Measurements from ENCODE around the gene KCNJ6.

- no peak for TF ChIP-seq CTCF (IDR thresholded peaks at IDR 0.05; ENCODE audit: low read depth, low read length)
- TF ChIP-seq EZH2phosphoT487 (IDR thresholded peaks at IDR 0.05; ENCODE audit: low read depth) = no peak
Observed at GRCh38 chr21:37574751-37575150, 341.5 kb downstream of the KCNJ6 start.
